Lung (tissue), 12 donors: Measurements from ENCODE around the gene CEP85L. TPM values are rescaled to one million over a fixed set of nuclear protein-coding genes. Genes with fewer than 3 reads are reported as not detected.

ENCODE experiments used
- ATAC-seq: fragments of 200-7000 bp; cut with Tn5 transposase; one replicate; pipeline ENCODE4 v1.9.1; 2020; ENCODE audit warnings: moderate number of reproducible peaks; ENCODE audit not compliant: insufficient read depth, low FRiP score
- DNase-seq, 3 donors: peaks; one replicate each; pipeline ENCODE4 v3.0.0-alpha.2; 2013 to 2017
- H3K27ac ChIP-seq, 2 donors: one replicate each; pipeline ENCODE4 v1.5.1; 2013; ENCODE audit warnings: mild to moderate bottlenecking in 2 of 2, moderate library complexity in 2 of 2, control low read depth in 1 of 2, inconsistent platforms in 1 of 2, low read depth in 1 of 2, low read length in 1 of 2
- H3K27me3 ChIP-seq, 3 donors: one replicate each; pipeline ENCODE4 v1.5.1; 2013; ENCODE audit warnings: low read length in 2 of 3; ENCODE audit not compliant: control insufficient read depth in 3 of 3, insufficient read depth in 3 of 3
- H3K36me3 ChIP-seq, 4 donors: one replicate each; pipeline ENCODE4 v1.5.1; 2013; ENCODE audit warnings: low read length in 4 of 4, mild to moderate bottlenecking in 1 of 4, moderate library complexity in 1 of 4; ENCODE audit not compliant: control insufficient read depth in 4 of 4, insufficient read depth in 4 of 4
- H3K4me1 ChIP-seq, 5 donors: one replicate each; pipeline ENCODE4 v1.5.1; 2013; ENCODE audit warnings: low read length in 5 of 5, mild to moderate bottlenecking in 2 of 5, moderate library complexity in 1 of 5; ENCODE audit not compliant: control insufficient read depth in 5 of 5, insufficient read depth in 5 of 5
- H3K4me3 ChIP-seq: one replicate; pipeline ENCODE4 v1.5.1; 2013; ENCODE audit warnings: mild to moderate bottlenecking, control low read depth, moderate library complexity
- H3K9ac ChIP-seq, 2 donors: one replicate each; pipeline ENCODE4 v1.5.1; 2013; ENCODE audit warnings: low read length in 2 of 2, control low read depth in 1 of 2; ENCODE audit not compliant: insufficient read depth in 1 of 2
- H3K9me3 ChIP-seq, 4 donors: one replicate each; pipeline ENCODE4 v1.5.1; 2013; ENCODE audit warnings: low read length in 3 of 4, mild to moderate bottlenecking in 1 of 4, moderate library complexity in 1 of 4; ENCODE audit not compliant: control insufficient read depth in 4 of 4, insufficient read depth in 3 of 4
- WGBS, 2 donors: extraction: QIAGEN DNeasy Blood & Tissue Kit; methylation state at CpG; one replicate each; pipeline ENCODE4 v1.1.7; 2013; 5-methylcytosine and 5-hydroxymethylcytosine counted together
- polyA plus RNA-seq, 2 donors: library from polyadenylated mRNA; stranded (reverse); fragments of 200-250 nt; gene quantifications; one replicate each; pipeline ENCODE4 v1.2.1, GENCODE V29; 2013
- total RNA-seq, 2 donors: library from RNA; depleted of rRNA in 1 of 2; stranded (reverse); fragments of >200 nt in 1 of 2; gene quantifications; one replicate each; pipeline ENCODE4 v1.2.1, GENCODE V29; 2014 to 2021
- TF ChIP-seq, protein P1 (sequence below): IDR thresholded peaks from 2 replicates; pipeline ENCODE4 v1.5.1; 2012; ENCODE audit warnings: mild to moderate bottlenecking; ENCODE audit errors: control extremely low read depth, extremely low read depth
- donor health status: control.
- donor health status: control.
- donor health status: Bipolar disorder and iron deficiency.
- donor health status: healthy.
- donor health status: DM: yes; HTN: yes; CAD: no.

Gene CEP85L
- total and polyA plus RNA-seq, 4 donors = 1.3 to 40.8 (median 7.1) TPM

DNA sequence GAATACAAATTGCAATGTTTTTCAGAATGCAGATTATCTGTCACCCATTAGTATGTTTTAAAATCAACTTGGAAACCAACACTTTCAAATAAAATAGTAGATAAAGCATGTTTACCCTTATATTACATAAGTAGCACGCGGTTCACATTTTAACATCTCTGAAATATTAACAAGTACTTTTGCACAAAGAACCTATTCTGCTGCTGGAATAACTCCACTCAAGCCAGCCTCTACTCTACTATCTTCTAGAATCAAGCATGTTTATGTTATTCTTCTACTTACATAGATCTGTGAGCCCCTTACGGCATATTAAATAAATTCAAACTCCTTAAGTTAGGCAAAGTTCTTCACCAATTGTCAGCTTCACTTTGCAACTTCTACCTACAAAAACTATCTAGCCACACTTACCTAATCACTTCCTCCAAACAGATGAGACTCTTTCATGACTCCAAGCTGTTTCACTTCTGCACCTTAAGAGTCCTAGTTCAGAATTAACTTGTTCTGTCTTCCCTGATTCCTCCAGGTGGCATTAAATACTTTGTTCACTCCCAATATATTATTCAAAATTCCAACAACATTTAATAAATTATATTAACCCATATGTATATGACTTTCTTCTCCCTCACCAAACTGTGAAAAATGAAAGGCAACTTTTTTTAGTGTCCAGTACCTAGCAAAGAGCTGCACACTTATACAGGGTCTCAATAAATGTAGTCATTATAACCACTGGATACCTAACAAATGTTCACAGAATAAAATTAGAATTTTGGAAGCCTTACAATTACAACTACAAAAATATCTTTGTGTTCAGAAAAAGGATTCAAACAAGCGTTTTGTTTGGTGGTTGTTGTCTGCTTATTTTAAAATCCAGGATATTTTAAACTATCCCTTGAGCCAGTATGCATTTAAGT, 12.1 kb downstream of the CEP85L start:
- H3K36me3 ChIP-seq = no peaks in the 10 kb centered on the region
- TF ChIP-seq, protein P1, sequence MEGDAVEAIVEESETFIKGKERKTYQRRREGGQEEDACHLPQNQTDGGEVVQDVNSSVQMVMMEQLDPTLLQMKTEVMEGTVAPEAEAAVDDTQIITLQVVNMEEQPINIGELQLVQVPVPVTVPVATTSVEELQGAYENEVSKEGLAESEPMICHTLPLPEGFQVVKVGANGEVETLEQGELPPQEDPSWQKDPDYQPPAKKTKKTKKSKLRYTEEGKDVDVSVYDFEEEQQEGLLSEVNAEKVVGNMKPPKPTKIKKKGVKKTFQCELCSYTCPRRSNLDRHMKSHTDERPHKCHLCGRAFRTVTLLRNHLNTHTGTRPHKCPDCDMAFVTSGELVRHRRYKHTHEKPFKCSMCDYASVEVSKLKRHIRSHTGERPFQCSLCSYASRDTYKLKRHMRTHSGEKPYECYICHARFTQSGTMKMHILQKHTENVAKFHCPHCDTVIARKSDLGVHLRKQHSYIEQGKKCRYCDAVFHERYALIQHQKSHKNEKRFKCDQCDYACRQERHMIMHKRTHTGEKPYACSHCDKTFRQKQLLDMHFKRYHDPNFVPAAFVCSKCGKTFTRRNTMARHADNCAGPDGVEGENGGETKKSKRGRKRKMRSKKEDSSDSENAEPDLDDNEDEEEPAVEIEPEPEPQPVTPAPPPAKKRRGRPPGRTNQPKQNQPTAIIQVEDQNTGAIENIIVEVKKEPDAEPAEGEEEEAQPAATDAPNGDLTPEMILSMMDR = no peak
- H3K27ac ChIP-seq = no peak overlapping the region
- 57 to 61% methylated on average over 4 of the region's 4 CpGs for WGBS, 2 donors
- no peak overlapping the region for H3K4me3 ChIP-seq
- ATAC-seq (no peak), DNase-seq (no peak)
- no peaks in the 10 kb centered on the region for H3K27me3 ChIP-seq
- H3K9ac ChIP-seq = no peak overlapping the region
- no peaks in the 10 kb centered on the region for H3K9me3 ChIP-seq
- peaks cover 0 to 21% (median 8%) of the 10 kb centered on the region in 5 donors for H3K4me1 ChIP-seq

DNA sequence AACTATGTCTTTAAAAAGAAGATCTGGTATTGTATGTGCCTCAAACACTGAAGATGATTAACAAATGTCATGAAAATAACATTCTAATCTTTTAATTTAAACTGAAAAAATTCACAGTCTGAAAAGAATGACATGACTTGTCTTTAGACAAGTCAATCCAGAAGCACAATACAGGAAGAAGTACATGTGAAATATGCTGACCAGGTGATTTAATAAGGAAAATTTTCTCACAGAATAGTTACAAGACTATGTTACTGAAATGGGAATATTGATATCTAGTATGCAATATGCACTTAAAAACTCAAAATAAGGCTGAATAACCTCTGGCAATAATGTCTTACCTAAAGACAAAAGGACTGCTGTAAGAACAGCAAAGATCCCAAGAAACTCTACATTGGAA, 13.1 kb downstream of the CEP85L start:
- H3K4me3 ChIP-seq = no peak overlapping the region
- no peak for ATAC-seq
- TF ChIP-seq, protein P1 = no peak
- peaks cover 0 to 21% (median 6%) of the 10 kb centered on the region in 5 donors for H3K4me1 ChIP-seq
- no peak for DNase-seq
- H3K27me3 ChIP-seq = no peaks in the 10 kb centered on the region
- H3K9ac ChIP-seq = no peak overlapping the region
- H3K36me3 ChIP-seq = no peaks in the 10 kb centered on the region
- no peaks in the 10 kb centered on the region for H3K9me3 ChIP-seq
- no peak overlapping the region for H3K27ac ChIP-seq

DNA sequence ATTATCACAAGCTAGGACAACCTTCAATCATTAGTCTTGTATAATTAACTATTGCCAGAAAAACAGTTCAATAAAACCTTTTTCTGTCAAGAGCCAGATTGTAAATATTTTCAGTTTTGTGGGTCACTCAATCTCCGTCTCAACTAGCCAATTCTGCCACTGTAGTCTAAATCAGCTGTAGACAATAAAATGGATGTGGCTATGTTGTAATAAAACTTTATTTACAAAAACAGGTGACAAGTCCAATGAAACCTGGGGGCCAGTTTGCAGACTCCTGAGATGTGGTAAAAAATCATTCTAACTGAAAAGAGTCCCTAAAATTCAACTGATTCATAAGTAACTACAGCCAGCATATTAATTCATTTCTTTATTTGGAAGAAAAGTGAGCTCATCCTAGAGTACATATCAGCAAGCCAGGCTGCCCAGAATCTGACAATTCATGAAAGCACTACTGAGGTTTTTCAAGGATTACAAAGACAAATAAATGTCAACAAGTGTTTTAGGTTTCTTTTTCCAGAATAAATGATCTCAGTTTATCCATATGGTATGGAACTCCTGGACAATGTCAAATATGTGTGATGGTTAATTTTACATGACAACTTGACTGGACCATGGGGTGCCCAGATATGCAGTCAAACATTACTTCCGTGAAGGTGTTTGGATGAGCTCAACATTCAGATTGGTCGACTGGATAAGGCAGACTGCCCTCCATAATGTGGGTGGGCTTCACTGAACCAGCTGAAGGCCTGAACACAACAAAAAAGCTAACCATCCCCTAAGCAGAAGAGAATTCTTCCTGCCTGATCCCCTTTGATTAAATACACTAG, 15.3 kb downstream of the CEP85L start:
- H3K4me1 ChIP-seq = peaks cover 0 to 15% (median 6%) of the 10 kb centered on the region in 5 donors
- ATAC-seq = no peak
- TF ChIP-seq, protein P1 = no peak
- no peaks in the 10 kb centered on the region for H3K9me3 ChIP-seq
- H3K27ac ChIP-seq = no peak overlapping the region
- peaks cover 0 to 6% (median 0%) of the 10 kb centered on the region in 4 donors for H3K36me3 ChIP-seq
- 97 to 99% methylated on average over 3 of the region's 3 CpGs for WGBS, 2 donors
- H3K9ac ChIP-seq = no peak overlapping the region
- H3K27me3 ChIP-seq = no peaks in the 10 kb centered on the region
- no peak overlapping the region for H3K4me3 ChIP-seq
- no peak for DNase-seq
